Measurements from ENCODE around the gene SLC32A1.

GRCh38 chr20:38764567-38765318 lies 40.5 kb downstream of the SLC32A1 start:
- TF ChIP-seq, protein P1, sequence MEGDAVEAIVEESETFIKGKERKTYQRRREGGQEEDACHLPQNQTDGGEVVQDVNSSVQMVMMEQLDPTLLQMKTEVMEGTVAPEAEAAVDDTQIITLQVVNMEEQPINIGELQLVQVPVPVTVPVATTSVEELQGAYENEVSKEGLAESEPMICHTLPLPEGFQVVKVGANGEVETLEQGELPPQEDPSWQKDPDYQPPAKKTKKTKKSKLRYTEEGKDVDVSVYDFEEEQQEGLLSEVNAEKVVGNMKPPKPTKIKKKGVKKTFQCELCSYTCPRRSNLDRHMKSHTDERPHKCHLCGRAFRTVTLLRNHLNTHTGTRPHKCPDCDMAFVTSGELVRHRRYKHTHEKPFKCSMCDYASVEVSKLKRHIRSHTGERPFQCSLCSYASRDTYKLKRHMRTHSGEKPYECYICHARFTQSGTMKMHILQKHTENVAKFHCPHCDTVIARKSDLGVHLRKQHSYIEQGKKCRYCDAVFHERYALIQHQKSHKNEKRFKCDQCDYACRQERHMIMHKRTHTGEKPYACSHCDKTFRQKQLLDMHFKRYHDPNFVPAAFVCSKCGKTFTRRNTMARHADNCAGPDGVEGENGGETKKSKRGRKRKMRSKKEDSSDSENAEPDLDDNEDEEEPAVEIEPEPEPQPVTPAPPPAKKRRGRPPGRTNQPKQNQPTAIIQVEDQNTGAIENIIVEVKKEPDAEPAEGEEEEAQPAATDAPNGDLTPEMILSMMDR (IDR thresholded peaks at IDR 0.05) = no peak
- TF ChIP-seq EP300 (IDR thresholded peaks at IDR 0.05) = no peak
- TF ChIP-seq POLR2A (IDR thresholded peaks at IDR 0.05) = no peak

Measured in ovary (tissue), 3 donors.